ENCODE data around the gene PACSIN2.

The PACSIN2 gene

GRCh38 chr22:42865536-42865935, 149.4 kb downstream of the PACSIN2 start:
- H3K4me3 ChIP-seq (ENCODE audit: low read depth, low read length), result no peak overlapping the region
- in situ Hi-C loops (cut with HindIII; ENCODE audit: low sequenced_read_pairs), result no loop called here
- DNase-seq (ENCODE audit: low read depth), result no peak
- no peak for TF ChIP-seq CTCF (IDR thresholded peaks at IDR 0.05; ENCODE audit: low read depth, low read length, missing control alignments)

- TF ChIP-seq CTCF (IDR thresholded peaks at IDR 0.05; ENCODE audit: low read depth, low read length, missing control alignments), result no peak
- in situ Hi-C loops (cut with HindIII; ENCODE audit: low sequenced_read_pairs), result no loop called here
- DNase-seq (ENCODE audit: low read depth), result peak; percentile 97
- H3K4me3 ChIP-seq (ENCODE audit: low read depth, low read length), result no peak overlapping the region
Measured at GRCh38 chr22:42863349-42863961, 151.5 kb downstream of the PACSIN2 start.

GRCh38 chr22:42862045-42862734, 152.8 kb downstream of the PACSIN2 start:
- no peak overlapping the region for H3K4me3 ChIP-seq (ENCODE audit: low read depth, low read length)
- in situ Hi-C loops (cut with HindIII; ENCODE audit: low sequenced_read_pairs), result no loop called here
- peak; percentile 55 for DNase-seq (ENCODE audit: low read depth)
- no peak for TF ChIP-seq CTCF (IDR thresholded peaks at IDR 0.05; ENCODE audit: low read depth, low read length, missing control alignments)

GRCh38 chr22:42860968-42861367, 154.0 kb downstream of the PACSIN2 start:
- TF ChIP-seq CTCF (IDR thresholded peaks at IDR 0.05; ENCODE audit: low read depth, low read length, missing control alignments), result no peak
- no peak overlapping the region for H3K4me3 ChIP-seq (ENCODE audit: low read depth, low read length)
- DNase-seq (ENCODE audit: low read depth), result no peak
- in situ Hi-C loops (cut with HindIII; ENCODE audit: low sequenced_read_pairs), result no loop called here

GRCh38 chr22:42857845-42858481, 157.0 kb downstream of the PACSIN2 start:
- DNase-seq (ENCODE audit: low read depth), result no peak
- H3K4me3 ChIP-seq (ENCODE audit: low read depth, low read length), result no peak overlapping the region
- in situ Hi-C loops (cut with HindIII; ENCODE audit: low sequenced_read_pairs), result no loop called here
- TF ChIP-seq CTCF (IDR thresholded peaks at IDR 0.05; ENCODE audit: low read depth, low read length, missing control alignments), result no peak

GRCh38 chr22:42856865-42857704, 157.9 kb downstream of the PACSIN2 start, which contains the start of gene ARFGAP3:
ARFGAP3 (minus strand) TSS chr22:42857273; CDS start chr22:42857182, 91 bp downstream.
- H3K4me3 ChIP-seq (ENCODE audit: low read depth, low read length), result peak within 1 kb of the TSS; percentile 73
- TF ChIP-seq CTCF (IDR thresholded peaks at IDR 0.05; ENCODE audit: low read depth, low read length, missing control alignments), result no peak
- DNase-seq (ENCODE audit: low read depth), result peak; percentile 75
- in situ Hi-C loops (cut with HindIII; ENCODE audit: low sequenced_read_pairs), result no loop called here
